ENCODE results near the gene KIF19.
"Not testable (repeated sequence)": the region's sequence is repeated elsewhere in the genome, so short reads cannot be mapped to it uniquely, and the experiment has no call there.

The KIF19 gene, protein sequence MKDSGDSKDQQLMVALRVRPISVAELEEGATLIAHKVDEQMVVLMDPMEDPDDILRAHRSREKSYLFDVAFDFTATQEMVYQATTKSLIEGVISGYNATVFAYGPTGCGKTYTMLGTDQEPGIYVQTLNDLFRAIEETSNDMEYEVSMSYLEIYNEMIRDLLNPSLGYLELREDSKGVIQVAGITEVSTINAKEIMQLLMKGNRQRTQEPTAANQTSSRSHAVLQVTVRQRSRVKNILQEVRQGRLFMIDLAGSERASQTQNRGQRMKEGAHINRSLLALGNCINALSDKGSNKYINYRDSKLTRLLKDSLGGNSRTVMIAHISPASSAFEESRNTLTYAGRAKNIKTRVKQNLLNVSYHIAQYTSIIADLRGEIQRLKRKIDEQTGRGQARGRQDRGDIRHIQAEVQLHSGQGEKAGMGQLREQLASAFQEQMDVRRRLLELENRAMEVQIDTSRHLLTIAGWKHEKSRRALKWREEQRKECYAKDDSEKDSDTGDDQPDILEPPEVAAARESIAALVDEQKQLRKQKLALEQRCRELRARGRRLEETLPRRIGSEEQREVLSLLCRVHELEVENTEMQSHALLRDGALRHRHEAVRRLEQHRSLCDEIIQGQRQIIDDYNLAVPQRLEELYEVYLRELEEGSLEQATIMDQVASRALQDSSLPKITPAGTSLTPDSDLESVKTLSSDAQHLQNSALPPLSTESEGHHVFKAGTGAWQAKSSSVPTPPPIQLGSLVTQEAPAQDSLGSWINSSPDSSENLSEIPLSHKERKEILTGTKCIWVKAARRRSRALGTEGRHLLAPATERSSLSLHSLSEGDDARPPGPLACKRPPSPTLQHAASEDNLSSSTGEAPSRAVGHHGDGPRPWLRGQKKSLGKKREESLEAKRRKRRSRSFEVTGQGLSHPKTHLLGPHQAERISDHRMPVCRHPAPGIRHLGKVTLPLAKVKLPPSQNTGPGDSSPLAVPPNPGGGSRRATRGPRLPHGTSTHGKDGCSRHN

GRCh38 chr17:74325743-74326379, at the start of gene KIF19:
TSS of gene KIF19 (plus strand) at chr17:74326226. CDS start at chr17:74326350, 124 bp downstream.
- no peaks in the 10 kb centered on the region for H3K9me2 ChIP-seq (replicated peaks; ENCODE audit: low read depth, low read length)
- H4K20me1 ChIP-seq (ENCODE audit: insufficient read depth, low read length, poor library complexity, severe bottlenecking) = no peaks in the 10 kb centered on the region
- no peak for TF ChIP-seq EZH2phosphoT487 (IDR thresholded peaks at IDR 0.05; ENCODE audit: borderline replicate concordance)
- TF ChIP-seq, protein P1, sequence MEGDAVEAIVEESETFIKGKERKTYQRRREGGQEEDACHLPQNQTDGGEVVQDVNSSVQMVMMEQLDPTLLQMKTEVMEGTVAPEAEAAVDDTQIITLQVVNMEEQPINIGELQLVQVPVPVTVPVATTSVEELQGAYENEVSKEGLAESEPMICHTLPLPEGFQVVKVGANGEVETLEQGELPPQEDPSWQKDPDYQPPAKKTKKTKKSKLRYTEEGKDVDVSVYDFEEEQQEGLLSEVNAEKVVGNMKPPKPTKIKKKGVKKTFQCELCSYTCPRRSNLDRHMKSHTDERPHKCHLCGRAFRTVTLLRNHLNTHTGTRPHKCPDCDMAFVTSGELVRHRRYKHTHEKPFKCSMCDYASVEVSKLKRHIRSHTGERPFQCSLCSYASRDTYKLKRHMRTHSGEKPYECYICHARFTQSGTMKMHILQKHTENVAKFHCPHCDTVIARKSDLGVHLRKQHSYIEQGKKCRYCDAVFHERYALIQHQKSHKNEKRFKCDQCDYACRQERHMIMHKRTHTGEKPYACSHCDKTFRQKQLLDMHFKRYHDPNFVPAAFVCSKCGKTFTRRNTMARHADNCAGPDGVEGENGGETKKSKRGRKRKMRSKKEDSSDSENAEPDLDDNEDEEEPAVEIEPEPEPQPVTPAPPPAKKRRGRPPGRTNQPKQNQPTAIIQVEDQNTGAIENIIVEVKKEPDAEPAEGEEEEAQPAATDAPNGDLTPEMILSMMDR (conservative IDR thresholded peaks at IDR 0.05; ENCODE audit: low read length) = no peak
- no peak within 1 kb of the TSS for H3K9ac ChIP-seq (ENCODE audit: low read depth, low read length, poor library complexity, severe bottlenecking)
- H3K4me3 ChIP-seq (ENCODE audit: low read length, poor library complexity, severe bottlenecking) = no peak within 1 kb of the TSS
- no peaks in the 10 kb centered on the region for H3K36me3 ChIP-seq (ENCODE audit: insufficient read depth, low read length)
- no peaks in the 10 kb centered on the region for H3F3A ChIP-seq (ENCODE audit: low read depth)
- H3K4me1 ChIP-seq (ENCODE audit: insufficient read depth, low read length, poor library complexity, severe bottlenecking) = no peaks in the 10 kb centered on the region
- H3K27me3 ChIP-seq (ENCODE audit: insufficient read depth, low read length, poor library complexity, severe bottlenecking) = no peaks in the 10 kb centered on the region
- H3K4me2 ChIP-seq (ENCODE audit: low read depth, low read length, poor library complexity, severe bottlenecking) = no peak within 1 kb of the TSS
- no peaks in the 10 kb centered on the region for H3K79me2 ChIP-seq (ENCODE audit: insufficient read depth, low read length)
- no peaks in the 10 kb centered on the region for H3K9me3 ChIP-seq (ENCODE audit: insufficient read depth, low read depth, low read length)
- H2AFZ ChIP-seq (ENCODE audit: low read length) = no peak within 1 kb of the TSS

DNA sequence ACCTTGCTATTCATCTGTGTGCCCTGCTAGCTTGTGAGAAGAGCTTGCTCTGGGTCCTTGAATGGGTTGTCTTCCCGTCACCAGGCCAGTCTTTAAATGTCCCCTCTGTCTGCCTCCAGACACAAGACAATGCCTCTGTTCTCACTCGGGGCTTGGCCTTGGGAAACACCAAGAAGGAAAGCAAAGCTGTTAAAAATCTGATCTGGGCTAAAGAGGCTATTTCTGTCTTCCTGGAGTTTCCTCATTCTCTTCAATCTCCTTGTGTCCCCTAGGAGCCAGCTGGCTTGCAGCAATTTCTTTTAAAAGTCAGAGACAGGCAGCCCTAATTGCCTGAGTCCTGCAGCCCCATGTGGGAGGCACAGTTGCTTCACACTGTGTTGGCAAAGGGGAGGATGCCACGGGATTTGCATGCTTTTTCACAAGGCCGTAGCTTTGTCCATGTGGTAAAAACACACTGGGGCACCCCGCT, 49.5 kb upstream of the KIF19 start:
- Histone ChIP-seq H3F3A (ENCODE audit: low read depth) (no peaks in the 10 kb centered on the region), H3K36me3 (ENCODE audit: insufficient read depth, low read length) (no peaks in the 10 kb centered on the region), H3K4me2 (ENCODE audit: low read depth, low read length, poor library complexity, severe bottlenecking) (no peak overlapping the region), H3K4me1 (ENCODE audit: insufficient read depth, low read length, poor library complexity, severe bottlenecking) (no peaks in the 10 kb centered on the region), H3K27me3 (ENCODE audit: insufficient read depth, low read length, poor library complexity, severe bottlenecking) (peaks cover 51% of the 10 kb centered on the region), H3K4me3 (ENCODE audit: low read length, poor library complexity, severe bottlenecking) (no peak overlapping the region), H2AFZ (ENCODE audit: low read length) (no peak overlapping the region), H3K9ac (ENCODE audit: low read depth, low read length, poor library complexity, severe bottlenecking) (no peak overlapping the region), H3K9me3 (ENCODE audit: insufficient read depth, low read depth, low read length) (no peaks in the 10 kb centered on the region), H3K9me2 (replicated peaks; ENCODE audit: low read depth, low read length) (no peaks in the 10 kb centered on the region), H3K79me2 (ENCODE audit: insufficient read depth, low read length) (no peaks in the 10 kb centered on the region), H4K20me1 (ENCODE audit: insufficient read depth, low read length, poor library complexity, severe bottlenecking) (no peaks in the 10 kb centered on the region)
- TF ChIP-seq, protein P1 (conservative IDR thresholded peaks at IDR 0.05; ENCODE audit: low read length) = no peak
- no peak for TF ChIP-seq EZH2phosphoT487 (IDR thresholded peaks at IDR 0.05; ENCODE audit: borderline replicate concordance)

GRCh38 chr17:74277935-74278334, 48.1 kb upstream of the KIF19 start:
- Histone ChIP-seq H3K4me2 (ENCODE audit: low read depth, low read length, poor library complexity, severe bottlenecking) (no peak overlapping the region), H3K9ac (ENCODE audit: low read depth, low read length, poor library complexity, severe bottlenecking) (no peak overlapping the region), H3K9me3 (ENCODE audit: insufficient read depth, low read depth, low read length) (no peaks in the 10 kb centered on the region), H3K9me2 (replicated peaks; ENCODE audit: low read depth, low read length) (no peaks in the 10 kb centered on the region), H3K36me3 (ENCODE audit: insufficient read depth, low read length) (no peaks in the 10 kb centered on the region), H3K4me1 (ENCODE audit: insufficient read depth, low read length, poor library complexity, severe bottlenecking) (peaks cover 5% of the 10 kb centered on the region), H3F3A (ENCODE audit: low read depth) (no peaks in the 10 kb centered on the region), H3K27me3 (ENCODE audit: insufficient read depth, low read length, poor library complexity, severe bottlenecking) (peaks cover 63% of the 10 kb centered on the region), H3K4me3 (ENCODE audit: low read length, poor library complexity, severe bottlenecking) (no peak overlapping the region), H3K79me2 (ENCODE audit: insufficient read depth, low read length) (no peaks in the 10 kb centered on the region), H4K20me1 (ENCODE audit: insufficient read depth, low read length, poor library complexity, severe bottlenecking) (no peaks in the 10 kb centered on the region), H2AFZ (ENCODE audit: low read length) (no peak overlapping the region)
- TF ChIP-seq EZH2phosphoT487 (IDR thresholded peaks at IDR 0.05; ENCODE audit: borderline replicate concordance) = no peak
- TF ChIP-seq, protein P1 (conservative IDR thresholded peaks at IDR 0.05; ENCODE audit: low read length) = no peak

- not testable (repeated sequence) for H3K9ac ChIP-seq (ENCODE audit: low read depth, low read length, poor library complexity, severe bottlenecking); H3F3A ChIP-seq (ENCODE audit: low read depth); H2AFZ ChIP-seq (ENCODE audit: low read length); H3K9me3 ChIP-seq (ENCODE audit: insufficient read depth, low read depth, low read length); H4K20me1 ChIP-seq (ENCODE audit: insufficient read depth, low read length, poor library complexity, severe bottlenecking); H3K4me3 ChIP-seq (ENCODE audit: low read length, poor library complexity, severe bottlenecking); H3K79me2 ChIP-seq (ENCODE audit: insufficient read depth, low read length); H3K4me2 ChIP-seq (ENCODE audit: low read depth, low read length, poor library complexity, severe bottlenecking); H3K36me3 ChIP-seq (ENCODE audit: insufficient read depth, low read length); H3K9me2 ChIP-seq (replicated peaks; ENCODE audit: low read depth, low read length); H3K4me1 ChIP-seq (ENCODE audit: insufficient read depth, low read length, poor library complexity, severe bottlenecking)
- peaks cover 55% of the 10 kb centered on the region for H3K27me3 ChIP-seq (ENCODE audit: insufficient read depth, low read length, poor library complexity, severe bottlenecking)
Observed at GRCh38 chr17:74279617-74280016, 46.4 kb upstream of the KIF19 start.
